MM.1S (cell line): ENCODE data around the gene ARHGEF1.

Experiments used
- DNase-seq: peaks from one replicate; pipeline ENCODE4 v3.0.0-alpha.2; 2015
- H2AFZ ChIP-seq: fragments of 300-600 bp; sonication (generic); 2 replicates; pipeline ENCODE4 v1.6.0; 2016; ENCODE audit warnings: antibody characterized with exemption, low read length
- H3F3A ChIP-seq: fragments of 300-600 bp; sonication (generic); 2 replicates; pipeline ENCODE4 v1.6.1; 2016; ENCODE audit warnings: mild to moderate bottlenecking, antibody characterized with exemption, low read length, moderate library complexity, mixed read lengths; ENCODE audit not compliant: insufficient read depth
- H3K27ac ChIP-seq: fragments of 300-600 bp; sonication (generic); 2 replicates; pipeline ENCODE4 v1.5.1; 2016; ENCODE audit warnings: mild to moderate bottlenecking, low read length
- H3K27me3 ChIP-seq: fragments of 300-600 bp; sonication (generic); replicated peaks from 2 replicates; pipeline ENCODE4 v1.6.0; 2016; ENCODE audit warnings: low read length; ENCODE audit not compliant: insufficient read depth
- H3K36me3 ChIP-seq: fragments of 300-600 bp; sonication (generic); replicated peaks from 2 replicates; pipeline ENCODE4 v1.6.1; 2016; ENCODE audit warnings: mild to moderate bottlenecking, low read length, mixed read lengths; ENCODE audit not compliant: insufficient read depth
- H3K4me1 ChIP-seq: fragments of 300-600 bp; sonication (generic); 2 replicates; pipeline ENCODE4 v1.6.1; 2016; ENCODE audit warnings: low read length, mixed read lengths
- H3K4me2 ChIP-seq: fragments of 300-600 bp; sonication (generic); 2 replicates; pipeline ENCODE4 v1.6.0; 2016; ENCODE audit warnings: low read depth, low read length
- H3K4me3 ChIP-seq: fragments of 300-600 bp; sonication (generic); 2 replicates; pipeline ENCODE4 v1.5.1; 2016; ENCODE audit warnings: low read length, mixed read lengths
- H3K79me2 ChIP-seq: fragments of 300-600 bp; sonication (generic); 2 replicates; pipeline ENCODE4 v1.6.1; 2016; ENCODE audit warnings: mixed run types, low read length, mixed read lengths
- H3K9ac ChIP-seq: fragments of 300-600 bp; sonication (generic); 2 replicates; pipeline ENCODE4 v1.6.1; 2016; ENCODE audit warnings: low read length, mixed read lengths
- H3K9me2 ChIP-seq: fragments of 300-600 bp; sonication (generic); replicated peaks from 2 replicates; pipeline ENCODE4 v1.6.1; 2016; ENCODE audit warnings: mild to moderate bottlenecking, low read length, mixed read lengths; ENCODE audit not compliant: insufficient read depth
- H3K9me3 ChIP-seq: fragments of 300-600 bp; sonication (generic); replicated peaks from 2 replicates; pipeline ENCODE4 v1.6.1; 2016; ENCODE audit warnings: mild to moderate bottlenecking, low read length, mixed read lengths; ENCODE audit not compliant: insufficient read depth
- H4K20me1 ChIP-seq: fragments of 300-600 bp; sonication (generic); 2 replicates; pipeline ENCODE4 v1.6.1; 2016; ENCODE audit warnings: mild to moderate bottlenecking, low read length, moderate library complexity, mixed read lengths; ENCODE audit not compliant: insufficient read depth
- EZH2 ChIP-seq: fragments of 300-600 bp; sonication (generic); optimal IDR thresholded peaks from 2 replicates; pipeline ENCODE3; 2017; ENCODE audit warnings: low read depth, mild to moderate bottlenecking, antibody characterized with exemption, low read length, mixed read lengths
- EZH2phosphoT487 ChIP-seq: fragments of 300-600 bp; sonication (generic); IDR thresholded peaks from 2 replicates; pipeline ENCODE4 v1.6.1; 2018; ENCODE audit warnings: antibody characterized with exemption, low read length
- TF ChIP-seq, protein P1 (sequence below): fragments of 300-600 bp; sonication (generic); IDR thresholded peaks from 2 replicates; pipeline ENCODE4 v1.5.1; 2016; ENCODE audit warnings: antibody characterized with exemption, low read length, mixed read lengths

The ARHGEF1 gene

DNA sequence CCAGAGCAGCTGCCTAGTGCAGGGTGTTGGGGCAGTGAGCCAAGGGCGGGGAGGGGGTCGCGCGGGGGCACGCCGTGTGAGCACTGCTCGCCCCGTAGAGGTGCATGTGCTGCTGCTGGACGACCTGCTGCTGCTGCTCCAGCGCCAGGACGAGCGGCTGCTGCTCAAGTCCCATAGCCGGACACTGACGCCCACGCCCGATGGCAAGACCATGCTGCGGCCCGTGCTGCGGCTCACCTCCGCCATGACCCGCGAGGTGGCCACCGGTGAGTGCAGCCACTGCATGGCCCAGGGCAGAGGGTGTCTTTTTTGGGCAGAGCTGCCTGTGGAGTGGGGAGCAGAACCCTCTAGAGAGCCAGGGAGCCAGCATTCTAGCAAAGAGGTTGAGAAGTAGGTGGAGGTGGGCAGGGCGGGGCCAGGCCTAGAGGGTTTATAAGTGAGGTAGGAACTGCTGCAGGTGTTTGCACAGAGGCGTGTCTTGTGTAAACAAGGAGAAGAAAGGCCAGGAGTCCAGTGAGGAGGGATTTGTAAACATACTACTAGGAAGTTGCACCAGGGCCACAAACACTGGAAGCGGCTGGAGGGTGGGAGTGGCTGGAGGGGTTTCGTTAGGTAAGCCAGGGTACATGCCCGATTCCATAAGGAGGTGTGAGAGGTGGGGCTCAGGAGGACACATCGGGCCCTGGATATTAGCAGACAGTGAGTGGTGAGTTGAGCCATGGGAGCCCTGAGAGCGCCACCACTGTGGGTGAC is 21.3 kb downstream of the ARHGEF1 start:
- TF ChIP-seq EZH2 (no peak), EZH2phosphoT487 (no peak)
- TF ChIP-seq, protein P1, sequence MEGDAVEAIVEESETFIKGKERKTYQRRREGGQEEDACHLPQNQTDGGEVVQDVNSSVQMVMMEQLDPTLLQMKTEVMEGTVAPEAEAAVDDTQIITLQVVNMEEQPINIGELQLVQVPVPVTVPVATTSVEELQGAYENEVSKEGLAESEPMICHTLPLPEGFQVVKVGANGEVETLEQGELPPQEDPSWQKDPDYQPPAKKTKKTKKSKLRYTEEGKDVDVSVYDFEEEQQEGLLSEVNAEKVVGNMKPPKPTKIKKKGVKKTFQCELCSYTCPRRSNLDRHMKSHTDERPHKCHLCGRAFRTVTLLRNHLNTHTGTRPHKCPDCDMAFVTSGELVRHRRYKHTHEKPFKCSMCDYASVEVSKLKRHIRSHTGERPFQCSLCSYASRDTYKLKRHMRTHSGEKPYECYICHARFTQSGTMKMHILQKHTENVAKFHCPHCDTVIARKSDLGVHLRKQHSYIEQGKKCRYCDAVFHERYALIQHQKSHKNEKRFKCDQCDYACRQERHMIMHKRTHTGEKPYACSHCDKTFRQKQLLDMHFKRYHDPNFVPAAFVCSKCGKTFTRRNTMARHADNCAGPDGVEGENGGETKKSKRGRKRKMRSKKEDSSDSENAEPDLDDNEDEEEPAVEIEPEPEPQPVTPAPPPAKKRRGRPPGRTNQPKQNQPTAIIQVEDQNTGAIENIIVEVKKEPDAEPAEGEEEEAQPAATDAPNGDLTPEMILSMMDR, result no peak
- Histone ChIP-seq H3K27me3 (no peaks in the 10 kb centered on the region), H3K4me3 (no peak overlapping the region), H3K9me2 (no peaks in the 10 kb centered on the region), H3K36me3 (no peaks in the 10 kb centered on the region), H3K9me3 (no peaks in the 10 kb centered on the region), H2AFZ (no peak overlapping the region), H3K4me2 (no peak overlapping the region), H4K20me1 (no peaks in the 10 kb centered on the region), H3K4me1 (no peaks in the 10 kb centered on the region), H3K79me2 (no peaks in the 10 kb centered on the region), H3F3A (no peaks in the 10 kb centered on the region), H3K9ac (no peak overlapping the region), H3K27ac (no peak overlapping the region)
- no peak for DNase-seq

DNA sequence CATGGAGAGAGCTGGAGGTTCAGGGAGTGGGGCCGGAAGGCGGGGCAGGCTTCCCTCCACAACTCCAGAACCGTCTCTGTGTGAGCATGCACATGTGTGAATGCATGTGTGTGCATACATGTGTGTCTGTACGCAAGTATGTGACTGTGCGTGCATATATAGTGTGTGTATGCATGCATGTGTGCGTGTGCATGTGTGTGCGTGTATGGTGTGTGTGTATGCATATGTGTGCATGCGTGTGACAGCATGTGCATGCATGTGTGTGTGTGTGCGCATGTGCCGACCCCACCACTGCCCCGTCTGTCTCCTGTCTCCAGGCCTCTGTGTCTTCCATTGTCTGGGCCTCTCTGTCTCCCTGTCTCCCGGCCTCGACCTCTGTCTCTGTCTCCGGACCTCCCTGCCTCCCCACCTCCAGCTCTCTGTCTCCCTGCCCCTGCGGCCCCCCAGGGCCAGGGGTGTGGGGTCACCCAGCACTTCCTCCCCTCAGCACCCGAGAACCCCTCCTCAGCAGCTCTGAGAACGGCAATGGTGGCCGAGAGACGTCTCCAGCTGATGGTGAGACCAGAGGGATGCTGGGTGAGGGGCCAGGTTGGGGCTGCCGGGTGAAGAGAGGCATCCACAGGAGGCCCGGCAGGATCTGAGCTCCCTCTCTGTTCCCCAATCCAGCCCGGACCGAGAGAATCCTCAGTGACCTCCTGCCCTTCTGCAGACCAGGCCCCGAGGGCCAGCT is 22.5 kb downstream of the ARHGEF1 start:
- Histone ChIP-seq H3K79me2 (no peaks in the 10 kb centered on the region), H3K9me2 (no peaks in the 10 kb centered on the region), H4K20me1 (no peaks in the 10 kb centered on the region), H3K27me3 (peaks cover 2% of the 10 kb centered on the region; the same call in 1 of the 2 replicates), H3K27ac (no peak overlapping the region), H2AFZ (no peak overlapping the region), H3K9me3 (no peaks in the 10 kb centered on the region), H3K4me1 (no peaks in the 10 kb centered on the region), H3F3A (no peaks in the 10 kb centered on the region), H3K36me3 (no peaks in the 10 kb centered on the region), H3K4me3 (no peak overlapping the region), H3K4me2 (no peak overlapping the region), H3K9ac (no peak overlapping the region)
- TF ChIP-seq EZH2, result no peak
- TF ChIP-seq EZH2phosphoT487, result no peak
- TF ChIP-seq, protein P1, result no peak
- no peak for DNase-seq

- Histone ChIP-seq H3K9ac (no peak overlapping the region), H3K79me2 (no peaks in the 10 kb centered on the region), H3K4me3 (no peak overlapping the region), H3K4me1 (no peaks in the 10 kb centered on the region), H4K20me1 (no peaks in the 10 kb centered on the region), H3K27ac (no peak overlapping the region), H3K36me3 (no peaks in the 10 kb centered on the region), H3F3A (no peaks in the 10 kb centered on the region), H3K9me3 (no peaks in the 10 kb centered on the region), H3K27me3 (peaks cover 10% of the 10 kb centered on the region), H3K4me2 (no peak overlapping the region), H3K9me2 (no peaks in the 10 kb centered on the region), H2AFZ (no peak overlapping the region)
- TF ChIP-seq EZH2phosphoT487 (no peak), EZH2 (no peak)
- TF ChIP-seq, protein P1, result no peak
- DNase-seq, result no peak
Measured at GRCh38 chr19:41906271-41906670, 23.3 kb downstream of the ARHGEF1 start.
